ENCODE data around the gene ANKS3. TPM values are rescaled to one million over a fixed set of nuclear protein-coding genes. Genes with fewer than 3 reads are reported as not detected.

ANKS3 gene
- total RNA-seq, 2 donors from 2014 or later: 19.0 to 39.1 TPM

GRCh38 chr16:4677390-4677789 is 56.7 kb downstream of the ANKS3 start:
- Mint-ChIP-seq H3K27me3 (no peaks in the 10 kb centered on the region), H3K9me3 (no peaks in the 10 kb centered on the region), H3K4me1 (ENCODE audit: low read depth in 2 of 2) (peaks cover 19 to 22% of the 10 kb centered on the region in 2 donors), H3K4me3 (no peak overlapping the region), H3K36me3 (no peaks in the 10 kb centered on the region), H3K27ac (peak overlapping the region; percentile 73 to 86)
- DNase-seq (ENCODE audit: low spot score) (no peak), ATAC-seq (no peak)

GRCh38 chr16:4676831-4677230 is 57.2 kb downstream of the ANKS3 start:
- Mint-ChIP-seq H3K27me3 (no peaks in the 10 kb centered on the region), H3K27ac (peak overlapping the region; percentile 73 to 86), H3K4me3 (peak overlapping the region; percentile 68), H3K36me3 (no peaks in the 10 kb centered on the region), H3K4me1 (ENCODE audit: low read depth in 2 of 2) (peaks cover 19 to 22% of the 10 kb centered on the region in 2 donors), H3K9me3 (no peaks in the 10 kb centered on the region)
- peak in 1 of 2 donors; percentile 12 for ATAC-seq
- DNase-seq (ENCODE audit: low spot score): no peak

- Mint-ChIP-seq H3K36me3 (no peaks in the 10 kb centered on the region), H3K27me3 (no peaks in the 10 kb centered on the region), H3K4me1 (ENCODE audit: low read depth in 2 of 2) (peaks cover 19 to 22% of the 10 kb centered on the region in 2 donors), H3K27ac (peak overlapping the region; percentile 73 to 86), H3K4me3 (peak overlapping the region; percentile 68), H3K9me3 (no peaks in the 10 kb centered on the region)
- DNase-seq (ENCODE audit: low spot score): no peak
- peak; percentile 79 to 84 for ATAC-seq
Measured at GRCh38 chr16:4675864-4676786, 57.9 kb downstream of the ANKS3 start.

- H3K27me3 Mint-ChIP-seq: no peaks in the 10 kb centered on the region
- H3K36me3 Mint-ChIP-seq: no peaks in the 10 kb centered on the region
- ATAC-seq (no peak), DNase-seq (ENCODE audit: low spot score) (no peak)
- peak overlapping the region; percentile 73 to 86 for H3K27ac Mint-ChIP-seq
- H3K4me1 Mint-ChIP-seq (ENCODE audit: low read depth in 2 of 2): peaks cover 19 to 22% of the 10 kb centered on the region in 2 donors
- peak overlapping the region; percentile 68 for H3K4me3 Mint-ChIP-seq
- H3K9me3 Mint-ChIP-seq: no peaks in the 10 kb centered on the region
Measured at GRCh38 chr16:4674926-4675530, 59.0 kb downstream of the ANKS3 start.

GRCh38 chr16:4673387-4674046 is 60.6 kb downstream of the ANKS3 start:
- Mint-ChIP-seq H3K4me3 (no peak overlapping the region), H3K27me3 (no peaks in the 10 kb centered on the region), H3K4me1 (ENCODE audit: low read depth in 2 of 2) (peaks cover 19 to 22% of the 10 kb centered on the region in 2 donors), H3K36me3 (no peaks in the 10 kb centered on the region), H3K27ac (no peak overlapping the region), H3K9me3 (no peaks in the 10 kb centered on the region)
- no peak for DNase-seq (ENCODE audit: low spot score)
- no peak for ATAC-seq

- Mint-ChIP-seq H3K27ac (no peak overlapping the region), H3K36me3 (no peaks in the 10 kb centered on the region), H3K27me3 (no peaks in the 10 kb centered on the region), H3K9me3 (no peaks in the 10 kb centered on the region), H3K4me3 (no peak overlapping the region), H3K4me1 (ENCODE audit: low read depth in 2 of 2) (peaks cover 15% of the 10 kb centered on the region in 2 donors)
- DNase-seq (ENCODE audit: low spot score) (no peak), ATAC-seq (no peak)
Measured at GRCh38 chr16:4668313-4668960, 65.6 kb downstream of the ANKS3 start.

GRCh38 chr16:4667203-4667963 is 66.7 kb downstream of the ANKS3 start:
- no peak overlapping the region for H3K4me3 Mint-ChIP-seq
- no peaks in the 10 kb centered on the region for H3K36me3 Mint-ChIP-seq
- H3K9me3 Mint-ChIP-seq: no peaks in the 10 kb centered on the region
- no peak overlapping the region for H3K27ac Mint-ChIP-seq
- no peak for ATAC-seq
- H3K4me1 Mint-ChIP-seq (ENCODE audit: low read depth in 2 of 2): peaks cover 17% of the 10 kb centered on the region in 2 donors
- no peak for DNase-seq (ENCODE audit: low spot score)
- no peaks in the 10 kb centered on the region for H3K27me3 Mint-ChIP-seq

- H3K27ac Mint-ChIP-seq: no peak overlapping the region
- H3K9me3 Mint-ChIP-seq: no peaks in the 10 kb centered on the region
- H3K36me3 Mint-ChIP-seq: no peaks in the 10 kb centered on the region
- H3K27me3 Mint-ChIP-seq: no peaks in the 10 kb centered on the region
- DNase-seq (ENCODE audit: low spot score) (no peak), ATAC-seq (no peak)
- peaks cover 17 to 20% of the 10 kb centered on the region in 2 donors for H3K4me1 Mint-ChIP-seq (ENCODE audit: low read depth in 2 of 2)
- H3K4me3 Mint-ChIP-seq: no peak overlapping the region
Measured at GRCh38 chr16:4666537-4667202, 67.4 kb downstream of the ANKS3 start.

- H3K27ac Mint-ChIP-seq: peak overlapping the region; percentile 34 to 71
Measured at GRCh38 chr16:4664538-4665418, 69.3 kb downstream of the ANKS3 start.

GRCh38 chr16:4663777-4664465 is 70.2 kb downstream of the ANKS3 start:
- H3K9me3 Mint-ChIP-seq: no peaks in the 10 kb centered on the region
- H3K4me1 Mint-ChIP-seq (ENCODE audit: low read depth in 2 of 2): peaks cover 17 to 34% of the 10 kb centered on the region in 2 donors
- peak overlapping the region; percentile 48 for H3K4me3 Mint-ChIP-seq
- no peaks in the 10 kb centered on the region for H3K27me3 Mint-ChIP-seq
- H3K36me3 Mint-ChIP-seq: no peaks in the 10 kb centered on the region
- DNase-seq (ENCODE audit: low spot score): no peak
- ATAC-seq: peak in 1 of 2 donors; percentile 4
- peak overlapping the region; percentile 62 to 71 for H3K27ac Mint-ChIP-seq

More at GRCh38 chr16:4664538-4665418, 69.3 kb downstream of the ANKS3 start:
- no peak for DNase-seq (ENCODE audit: low spot score)
- H3K9me3 Mint-ChIP-seq: no peaks in the 10 kb centered on the region
- H3K27me3 Mint-ChIP-seq: no peaks in the 10 kb centered on the region
- peaks cover 17 to 28% of the 10 kb centered on the region in 2 donors for H3K4me1 Mint-ChIP-seq (ENCODE audit: low read depth in 2 of 2)
- H3K36me3 Mint-ChIP-seq: no peaks in the 10 kb centered on the region
- H3K4me3 Mint-ChIP-seq: peak overlapping the region; percentile 64
- ATAC-seq: peak; percentile 52 to 62

GRCh38 chr16:4663465-4663776 is 70.7 kb downstream of the ANKS3 start:
- H3K9me3 Mint-ChIP-seq: no peaks in the 10 kb centered on the region
- H3K27me3 Mint-ChIP-seq: no peaks in the 10 kb centered on the region
- H3K36me3 Mint-ChIP-seq: no peaks in the 10 kb centered on the region
- H3K4me1 Mint-ChIP-seq (ENCODE audit: low read depth in 2 of 2): peaks cover 17 to 36% of the 10 kb centered on the region in 2 donors
- H3K27ac Mint-ChIP-seq: peak overlapping the region; percentile 62 to 71
- ATAC-seq: no peak
- DNase-seq (ENCODE audit: low spot score): no peak
- peak overlapping the region; percentile 48 for H3K4me3 Mint-ChIP-seq
